B cell (primary cell): Measurements from ENCODE around the gene HBQ1. TPM values are rescaled to one million over a fixed set of nuclear protein-coding genes. Genes with fewer than 3 reads are reported as not detected.
"Not testable (repeated sequence)": the region's sequence is repeated elsewhere in the genome, so short reads cannot be mapped to it uniquely, and the experiment has no call there.

Experiments used
- ATAC-seq: fragments of 200-7000 bp; cut with Tn5 transposase; one replicate; pipeline ENCODE4 v1.10.0; 2021; ENCODE audit warnings: low read depth, mild to moderate bottlenecking, moderate number of reproducible peaks, moderate library complexity
- CTCF ChIA-PET: fragments of 350-600 bp; sonication (Branson Sonifier 250); formaldehyde crosslinking; loops from one replicate; lab custom pipeline; 2021; ENCODE audit warnings: antibody characterized with exemption, inconsistent platforms; lab: Charles Lee
- POLR2A ChIA-PET: fragments of 350-600 bp; sonication (Branson Sonifier 250); formaldehyde crosslinking; loops from one replicate; lab custom pipeline; 2021; ENCODE audit warnings: antibody characterized with exemption; lab: Charles Lee
- DNase-seq: peaks from one replicate; pipeline ENCODE4 v3.0.0; 2013
- H2AFZ ChIP-seq: 2 replicates; pipeline ENCODE4 v1.6.1; 2012; ENCODE audit warnings: mild to moderate bottlenecking, low read depth, low read length; ENCODE audit not compliant: insufficient read depth, poor library complexity, severe bottlenecking
- H3K27ac ChIP-seq, 2 donors: 1 replicate in 1 of 2; 2 replicates in 1 of 2; pipeline ENCODE4 v1.5.1; 2012 to 2013; ENCODE audit warnings: low read length in 2 of 2, mild to moderate bottlenecking in 2 of 2, moderate library complexity in 1 of 2
- H3K27me3 ChIP-seq, 4 experiments: fragments of 200-600 bp in 1 of 4; sonication (generic) in 1 of 4; replicated peaks in 1 of 4; 1 replicate in 2 of 4; 2 replicates in 2 of 4; pipeline versions ENCODE4 v1.6.1 to v1.7.0; 2013 to 2016; ENCODE audit warnings: low read length in 3 of 4, mild to moderate bottlenecking in 2 of 4, mixed read lengths in 1 of 4, moderate library complexity in 1 of 4; ENCODE audit not compliant: insufficient read depth in 4 of 4, control insufficient read depth in 3 of 4; ENCODE audit errors: control extremely low read depth in 1 of 4
- H3K36me3 ChIP-seq, 2 experiments: replicated peaks in 1 of 2; 1 replicate in 1 of 2; 2 replicates in 1 of 2; pipeline versions ENCODE4 v1.6.1 to v1.7.1; 2013; ENCODE audit warnings: low read length in 1 of 2; ENCODE audit not compliant: insufficient read depth in 2 of 2, control insufficient read depth in 1 of 2; ENCODE audit errors: control extremely low read depth in 1 of 2, extremely low read depth in 1 of 2
- H3K4me1 ChIP-seq, 2 donors: fragments of 200-600 bp in 1 of 2; sonication (generic) in 1 of 2; 1 replicate in 1 of 2; 2 replicates in 1 of 2; pipeline versions ENCODE4 v1.5.1 to v1.6.1; 2013 to 2017; ENCODE audit warnings: low read length in 2 of 2; ENCODE audit not compliant: control insufficient read depth in 2 of 2, insufficient read depth in 2 of 2
- H3K4me2 ChIP-seq: replicated peaks from 2 replicates; pipeline ENCODE3; 2012; ENCODE audit warnings: mild to moderate bottlenecking, low read depth, low read length; ENCODE audit not compliant: poor library complexity, severe bottlenecking
- H3K4me3 ChIP-seq, 5 experiments: fragments of 200-600 bp in 1 of 5; sonication (generic) in 1 of 5; 1 replicate in 3 of 5; 2 replicates in 2 of 5; pipeline versions ENCODE4 v1.5.1 to v1.7.0; 2011 to 2016; ENCODE audit warnings: low read length in 4 of 5, mild to moderate bottlenecking in 4 of 5, low read depth in 2 of 5, control low read depth in 1 of 5, moderate library complexity in 1 of 5; ENCODE audit not compliant: insufficient read depth in 1 of 5; ENCODE audit errors: control extremely low read depth in 1 of 5, extremely low read depth in 1 of 5
- H3K79me2 ChIP-seq: fragments of 200-600 bp; sonication (generic); one replicate; pipeline ENCODE4 v1.6.0; 2016; ENCODE audit warnings: low read length; ENCODE audit not compliant: control insufficient read depth, insufficient read depth
- H3K9ac ChIP-seq: fragments of 200-600 bp; sonication (generic); 2 replicates; pipeline ENCODE4 v1.6.1; 2017; ENCODE audit warnings: mild to moderate bottlenecking, low read length, moderate library complexity
- H3K9me3 ChIP-seq, 3 donors: one replicate each; pipeline versions ENCODE4 v1.6.1 to v1.7.1; 2013; ENCODE audit warnings: low read length in 2 of 3; ENCODE audit not compliant: control insufficient read depth in 2 of 3, insufficient read depth in 1 of 3; ENCODE audit errors: control extremely low read depth in 1 of 3
- H4K20me1 ChIP-seq: 2 replicates; pipeline ENCODE4 v1.6.0; 2012; ENCODE audit warnings: mild to moderate bottlenecking, low read length; ENCODE audit not compliant: insufficient read depth, control insufficient read depth, poor library complexity, severe bottlenecking
- H3K27ac Mint-ChIP-seq: one replicate; pipeline ENCODE4 v1.8.0; 2021; ENCODE audit warnings: mixed read lengths
- H3K27me3 Mint-ChIP-seq: one replicate; pipeline ENCODE4 v1.8.0; 2021; ENCODE audit warnings: mixed read lengths
- H3K4me1 Mint-ChIP-seq: one replicate; pipeline ENCODE4 v1.8.0; 2021; ENCODE audit warnings: mixed read lengths
- H3K4me3 Mint-ChIP-seq: one replicate; pipeline ENCODE4 v1.8.0; 2021; ENCODE audit warnings: mixed read lengths
- H3K9me3 Mint-ChIP-seq: one replicate; pipeline ENCODE4 v1.8.0; 2022; ENCODE audit warnings: mixed read lengths; ENCODE audit not compliant: insufficient read depth
- CTCF ChIP-seq: fragments of 200-600 bp; IDR thresholded peaks from one replicate; pipeline ENCODE4 v1.8.0; 2022; ENCODE audit warnings: antibody characterized with exemption, mild to moderate bottlenecking
- EZH2 ChIP-seq: IDR thresholded peaks from 2 replicates; pipeline ENCODE4 v1.6.1; 2012; ENCODE audit warnings: borderline replicate concordance, low read depth, mild to moderate bottlenecking, moderate library complexity, low read length; ENCODE audit not compliant: insufficient read depth, poor library complexity, severe bottlenecking
- WGBS: methylation state at CpG from one replicate; pipeline ENCODE4 v1.1.5; 2013; ENCODE audit warnings: missing lambda C conversion rate; ENCODE audit not compliant: insufficient coverage; 5-methylcytosine and 5-hydroxymethylcytosine counted together
- intact Hi-C: fragments of 100-400 bp; cut with micrococcal nuclease; formaldehyde crosslinking; loops from one replicate; pipeline ENCODE4 v1.10.0; 2022
- polyA plus RNA-seq: library from polyadenylated mRNA; depleted of rRNA; stranded (reverse); fragments of >200 nt; gene quantifications from 2 replicates; pipeline ENCODE4 v1.2.3, GENCODE V29; 2012
- total RNA-seq, 2 donors: library from RNA; stranded (reverse); fragments of 120-200 nt in 1 of 2; gene quantifications; 1 replicate in 1 of 2; 2 replicates in 1 of 2; pipeline versions ENCODE4 v1.2.3 to v1.2.4, GENCODE V29; 2013 to 2022

HBQ1 gene
- total and polyA plus RNA-seq, 2 donors (not counting 1 experiment from before 2014, with no cell fraction given): not detected

- CTCF ChIA-PET: interaction anchor here (1.6 kb wide), 1 partner anchor 111 kb away, joined by 4 read pairs; no protein-coding TSS in a partner anchor
- H3K9ac ChIP-seq, intact Hi-C loops, H3K27ac Mint-ChIP-seq, H3K79me2 ChIP-seq, H4K20me1 ChIP-seq, H3K9me3 ChIP-seq, H3K27ac ChIP-seq, POLR2A ChIA-PET, H3K4me3 ChIP-seq, H3K4me2 ChIP-seq, DNase-seq, H2AFZ ChIP-seq, H3K9me3 Mint-ChIP-seq, H3K36me3 ChIP-seq: not testable (repeated sequence)
- peaks cover 14 to 22% of the 10 kb centered on the region in 2 donors for H3K4me1 ChIP-seq
- Mint-ChIP-seq H3K27me3 (peaks cover 36% of the 10 kb centered on the region), H3K4me3 (peak within 1 kb of the TSS; percentile 52), H3K4me1 (peaks cover 31% of the 10 kb centered on the region)
- ATAC-seq: peak; percentile 45
- 16% methylated on average over 20 of the region's 88 CpGs for WGBS
- peaks cover 0 to 56% (median 27%) of the 10 kb centered on the region in 4 experiments for H3K27me3 ChIP-seq
Observed at GRCh38 chr16:176477-177382, 3.5 kb upstream of the HBQ1 start, which contains the start of gene HBA1. TSS of gene HBA1 (plus strand) at chr16:176680. CDS start at chr16:176717, 37 bp downstream.

GRCh38 chr16:177394-177822 lies 2.9 kb upstream of the HBQ1 start:
- H3K27ac ChIP-seq: no peak overlapping the region
- H3K4me3 ChIP-seq: no peak overlapping the region
- Mint-ChIP-seq H3K27ac (no peak overlapping the region), H3K27me3 (peaks cover 34% of the 10 kb centered on the region), H3K9me3 (no peaks in the 10 kb centered on the region), H3K4me3 (peak overlapping the region; percentile 52), H3K4me1 (peaks cover 30% of the 10 kb centered on the region)
- 19% methylated on average over 9 of the region's 13 CpGs for whole genome bisulfite sequencing
- H3K9ac ChIP-seq: no peak overlapping the region
- no peak overlapping the region for H2AFZ ChIP-seq
- ATAC-seq (no peak), DNase-seq (peak; percentile 12)
- H3K36me3 ChIP-seq: no peaks in the 10 kb centered on the region
- H3K79me2 ChIP-seq: no peaks in the 10 kb centered on the region
- H3K4me2 ChIP-seq: no peak overlapping the region
- H3K27me3 ChIP-seq: peaks cover 0 to 56% (median 27%) of the 10 kb centered on the region in 4 experiments
- intact Hi-C loops: no loop called here
- no peak for TF ChIP-seq CTCF
- no peak for TF ChIP-seq EZH2
- ChIA-PET POLR2A (no interaction called here), CTCF (interaction anchor here (1.1 to 1.6 kb wide), 2 partner anchors 70 to 111 kb away, joined by 4 read pairs; no protein-coding TSS in a partner anchor)
- H4K20me1 ChIP-seq: no peaks in the 10 kb centered on the region
- peaks cover 0 to 4% (median 0%) of the 10 kb centered on the region in 3 donors for H3K9me3 ChIP-seq
- H3K4me1 ChIP-seq: peaks cover 14 to 22% of the 10 kb centered on the region in 2 donors
